Measurements from ENCODE around the gene LDLRAP1.

Gene LDLRAP1

DNA sequence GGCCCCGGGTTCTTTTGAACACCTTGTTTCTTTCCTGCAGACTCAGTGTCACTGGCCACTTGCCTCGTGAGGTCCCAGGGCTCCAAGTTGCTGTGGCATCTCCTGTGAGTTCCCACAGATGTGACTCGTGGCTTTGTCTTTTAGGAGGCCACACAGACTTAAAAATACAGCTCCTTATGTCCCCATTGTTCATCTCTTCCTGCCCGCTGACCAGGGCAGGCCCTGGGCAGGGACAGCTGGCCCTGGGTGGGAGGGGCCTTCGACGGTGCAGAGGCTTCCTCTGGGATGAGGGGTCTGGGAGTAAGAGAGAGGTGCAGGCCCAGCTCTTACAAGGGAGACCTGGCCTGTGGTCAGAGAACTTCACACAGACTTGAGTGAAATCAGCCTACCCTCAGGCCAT is 15.6 kb downstream of the LDLRAP1 start:
- TF ChIP-seq, protein P1, sequence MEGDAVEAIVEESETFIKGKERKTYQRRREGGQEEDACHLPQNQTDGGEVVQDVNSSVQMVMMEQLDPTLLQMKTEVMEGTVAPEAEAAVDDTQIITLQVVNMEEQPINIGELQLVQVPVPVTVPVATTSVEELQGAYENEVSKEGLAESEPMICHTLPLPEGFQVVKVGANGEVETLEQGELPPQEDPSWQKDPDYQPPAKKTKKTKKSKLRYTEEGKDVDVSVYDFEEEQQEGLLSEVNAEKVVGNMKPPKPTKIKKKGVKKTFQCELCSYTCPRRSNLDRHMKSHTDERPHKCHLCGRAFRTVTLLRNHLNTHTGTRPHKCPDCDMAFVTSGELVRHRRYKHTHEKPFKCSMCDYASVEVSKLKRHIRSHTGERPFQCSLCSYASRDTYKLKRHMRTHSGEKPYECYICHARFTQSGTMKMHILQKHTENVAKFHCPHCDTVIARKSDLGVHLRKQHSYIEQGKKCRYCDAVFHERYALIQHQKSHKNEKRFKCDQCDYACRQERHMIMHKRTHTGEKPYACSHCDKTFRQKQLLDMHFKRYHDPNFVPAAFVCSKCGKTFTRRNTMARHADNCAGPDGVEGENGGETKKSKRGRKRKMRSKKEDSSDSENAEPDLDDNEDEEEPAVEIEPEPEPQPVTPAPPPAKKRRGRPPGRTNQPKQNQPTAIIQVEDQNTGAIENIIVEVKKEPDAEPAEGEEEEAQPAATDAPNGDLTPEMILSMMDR (IDR thresholded peaks at IDR 0.05; ENCODE audit: insufficient read depth, low read length, poor library complexity, severe bottlenecking), result no peak
- no peak for DNase-seq (ENCODE audit: extremely low read depth, insufficient read length)
- no peaks in the 10 kb centered on the region for H3K27me3 ChIP-seq (replicated peaks; ENCODE audit: control insufficient read depth, insufficient read depth, low read length)
- peaks cover 19% of the 10 kb centered on the region for H3K36me3 ChIP-seq (ENCODE audit: control insufficient read depth, insufficient read depth, low read length)
- H3K4me3 ChIP-seq (replicated peaks; ENCODE audit: low read depth, low read length), result no peak overlapping the region

DNA sequence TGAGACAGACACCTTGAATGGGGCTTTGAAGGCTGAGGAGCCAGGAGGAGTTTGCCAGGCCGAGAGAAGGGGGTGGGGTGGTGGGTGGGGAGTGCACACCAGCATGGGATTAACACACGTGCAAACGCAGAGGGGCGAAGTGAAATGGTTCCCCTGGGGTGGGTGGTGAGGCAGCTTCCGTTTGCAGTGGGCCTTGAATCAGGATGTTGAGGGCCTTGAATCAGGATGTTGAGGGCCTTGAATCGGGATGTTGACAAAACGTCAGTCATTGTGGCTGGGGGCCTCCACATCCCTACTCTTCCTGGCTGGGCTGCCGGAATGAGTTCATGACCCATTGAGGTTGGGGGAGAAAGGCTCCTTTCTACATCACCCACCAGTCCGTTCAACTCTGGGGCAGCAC is 16.6 kb downstream of the LDLRAP1 start:
- H3K27me3 ChIP-seq (replicated peaks; ENCODE audit: control insufficient read depth, insufficient read depth, low read length), result no peaks in the 10 kb centered on the region
- DNase-seq (ENCODE audit: extremely low read depth, insufficient read length), result no peak
- TF ChIP-seq, protein P1 (IDR thresholded peaks at IDR 0.05; ENCODE audit: insufficient read depth, low read length, poor library complexity, severe bottlenecking), result no peak
- H3K4me3 ChIP-seq (replicated peaks; ENCODE audit: low read depth, low read length), result no peak overlapping the region
- peaks cover 22% of the 10 kb centered on the region for H3K36me3 ChIP-seq (ENCODE audit: control insufficient read depth, insufficient read depth, low read length)

DNA sequence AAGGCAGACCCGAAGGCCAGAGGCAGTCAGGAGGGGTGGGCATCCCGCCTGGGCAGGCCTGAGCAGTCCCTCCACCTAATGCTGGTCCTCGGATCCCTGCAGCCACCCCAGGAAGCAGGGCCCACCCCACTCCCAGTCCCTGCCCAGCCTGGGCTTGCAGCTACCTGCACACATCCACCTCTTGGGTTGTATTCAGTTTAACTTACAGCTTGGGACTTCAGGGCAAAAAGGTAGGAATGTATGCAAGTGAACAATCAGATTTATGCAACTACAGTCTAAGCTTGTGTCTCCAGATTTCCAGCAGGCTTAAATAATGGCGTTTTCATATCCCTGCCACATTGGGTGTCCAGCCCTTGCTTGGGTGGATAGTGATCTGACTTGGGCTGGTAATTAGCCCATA is 17.4 kb downstream of the LDLRAP1 start:
- no peaks in the 10 kb centered on the region for H3K27me3 ChIP-seq (replicated peaks; ENCODE audit: control insufficient read depth, insufficient read depth, low read length)
- TF ChIP-seq, protein P1 (IDR thresholded peaks at IDR 0.05; ENCODE audit: insufficient read depth, low read length, poor library complexity, severe bottlenecking), result no peak
- H3K36me3 ChIP-seq (ENCODE audit: control insufficient read depth, insufficient read depth, low read length), result peaks cover 22% of the 10 kb centered on the region
- H3K4me3 ChIP-seq (replicated peaks; ENCODE audit: low read depth, low read length), result no peak overlapping the region
- no peak for DNase-seq (ENCODE audit: extremely low read depth, insufficient read length)

DNA sequence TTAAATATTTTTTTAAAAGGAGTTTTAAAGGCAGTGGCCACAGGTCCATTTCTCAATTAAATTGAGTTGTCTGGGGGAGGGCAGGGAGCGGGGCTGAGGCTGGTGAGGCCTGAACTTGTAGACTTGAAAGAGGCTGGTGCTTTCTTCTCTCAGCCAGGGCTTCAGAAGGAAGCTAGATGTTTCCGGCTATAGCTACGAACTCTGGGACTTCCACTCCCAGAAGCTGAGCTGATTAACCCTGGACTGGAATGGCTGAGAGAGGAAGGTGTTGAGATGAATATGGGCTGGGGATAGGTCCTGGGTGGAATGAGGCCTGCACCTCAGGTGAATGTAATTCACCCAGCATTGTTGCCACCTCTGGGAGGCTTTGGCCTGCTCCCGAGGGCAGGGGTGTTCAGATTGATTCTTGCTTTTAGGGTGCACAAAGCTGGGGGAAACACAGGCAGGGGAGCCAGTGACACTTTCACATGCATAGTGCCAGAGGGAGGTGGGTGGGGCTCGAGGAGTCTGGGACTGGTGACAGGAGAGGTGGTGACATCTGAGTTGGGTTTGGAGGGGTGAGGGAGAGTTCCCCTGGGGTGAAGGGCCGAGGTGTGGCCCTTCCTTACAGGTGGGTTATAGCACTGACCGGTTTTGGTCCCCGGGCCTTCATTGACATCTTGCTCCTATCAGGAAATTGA is 18.2 kb downstream of the LDLRAP1 start:
- no peak for DNase-seq (ENCODE audit: extremely low read depth, insufficient read length)
- TF ChIP-seq, protein P1 (IDR thresholded peaks at IDR 0.05; ENCODE audit: insufficient read depth, low read length, poor library complexity, severe bottlenecking), result no peak
- H3K4me3 ChIP-seq (replicated peaks; ENCODE audit: low read depth, low read length), result no peak overlapping the region
- peaks cover 23% of the 10 kb centered on the region for H3K36me3 ChIP-seq (ENCODE audit: control insufficient read depth, insufficient read depth, low read length)
- H3K27me3 ChIP-seq (replicated peaks; ENCODE audit: control insufficient read depth, insufficient read depth, low read length), result no peaks in the 10 kb centered on the region

DNA sequence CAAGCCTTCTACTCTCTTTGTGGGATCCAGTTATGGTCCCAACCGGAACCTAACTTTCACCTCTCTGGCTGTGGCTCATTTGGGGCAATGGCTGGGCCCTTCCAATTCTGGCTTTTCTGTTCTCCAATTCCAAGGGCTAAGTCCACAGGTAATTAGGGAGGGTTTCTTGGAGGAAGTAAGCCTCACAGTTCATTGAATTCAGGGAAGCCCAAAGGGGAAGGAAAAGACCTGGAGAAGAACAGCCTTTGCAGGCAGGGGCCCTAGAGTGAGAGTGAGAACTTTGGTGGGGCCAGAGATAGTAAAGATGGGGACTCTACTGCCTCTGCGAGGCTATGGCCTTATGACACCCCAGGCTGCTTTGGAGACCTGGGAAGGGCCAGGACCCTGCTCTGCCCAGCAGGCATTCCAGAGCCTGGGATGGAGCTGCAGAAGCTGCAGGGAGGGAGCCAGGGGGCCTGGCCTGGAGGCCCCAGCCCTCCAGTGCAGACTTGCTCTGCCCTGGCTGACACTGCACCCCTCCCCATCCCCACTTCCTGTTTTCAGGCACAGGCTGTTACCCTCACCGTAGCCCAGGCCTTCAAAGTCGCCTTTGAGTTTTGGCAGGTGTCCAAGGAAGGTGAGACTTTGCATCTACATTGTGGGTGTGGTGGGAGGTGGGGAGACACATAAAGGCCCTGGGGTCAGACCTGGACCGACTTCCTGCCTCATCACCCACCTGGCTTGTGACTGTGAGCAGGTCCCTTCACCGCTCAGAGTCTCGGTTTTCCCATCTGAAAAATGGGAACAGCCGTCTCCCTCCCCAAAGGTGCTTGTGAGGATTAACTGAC is 18.9 kb downstream of the LDLRAP1 start:
- DNase-seq (ENCODE audit: extremely low read depth, insufficient read length), result peak; percentile 62
- TF ChIP-seq, protein P1 (IDR thresholded peaks at IDR 0.05; ENCODE audit: insufficient read depth, low read length, poor library complexity, severe bottlenecking), result no peak
- Histone ChIP-seq H3K36me3 (ENCODE audit: control insufficient read depth, insufficient read depth, low read length) (peaks cover 25% of the 10 kb centered on the region), H3K27me3 (replicated peaks; ENCODE audit: control insufficient read depth, insufficient read depth, low read length) (no peaks in the 10 kb centered on the region), H3K4me3 (replicated peaks; ENCODE audit: low read depth, low read length) (no peak overlapping the region)
